Adrenal gland (tissue), 12 donors: ENCODE measurements around the gene LRRC28. TPM values are rescaled to one million over a fixed set of nuclear protein-coding genes. Genes with fewer than 3 reads are reported as not detected.

Experiments used
- DNase-seq, 7 donors: peaks; one replicate each; pipeline ENCODE4 v3.0.0-alpha.2; 2019 to 2020
- H3K27ac ChIP-seq, 5 donors: fragments of 200-600 bp; sonication (generic) in 4 of 5; 1 replicate in 3 of 5; 2 replicates in 2 of 5; pipeline versions ENCODE4 v1.5.1 to v1.8.0; 2016 to 2020; ENCODE audit warnings: mild to moderate bottlenecking in 1 of 5
- H3K27me3 ChIP-seq: fragments of 200-600 bp; 2 replicates; pipeline ENCODE4 v1.8.0; 2021
- H3K36me3 ChIP-seq, 2 donors: fragments of 200-600 bp; replicated peaks in 1 of 2; 1 replicate in 1 of 2; 2 replicates in 1 of 2; pipeline versions ENCODE4 v1.5.1 to v1.8.0; 2018 to 2022
- H3K4me1 ChIP-seq, 2 donors: fragments of 200-600 bp; replicated peaks in 1 of 2; 1 replicate in 1 of 2; 2 replicates in 1 of 2; pipeline versions ENCODE4 v1.5.1 to v1.8.0; 2018 to 2021
- H3K4me3 ChIP-seq, 4 donors: fragments of 200-600 bp; sonication (generic) in 3 of 4; one replicate each; pipeline ENCODE4 v1.5.1; 2016 to 2018
- H3K9me3 ChIP-seq, 3 donors: fragments of 200-600 bp; sonication (generic) in 1 of 3; replicated peaks in 1 of 3; 1 replicate in 2 of 3; 2 replicates in 1 of 3; pipeline versions ENCODE4 v1.5.1 to v1.8.0; 2016 to 2021
- POLR2A ChIP-seq, 2 donors: fragments of 450-650 bp; IDR thresholded peaks; one replicate each; pipeline ENCODE4 v1.6.1; 2017; ENCODE audit warnings: antibody characterized with exemption in 2 of 2, mild to moderate bottlenecking in 2 of 2, moderate library complexity in 1 of 2
- WGBS, 4 donors: extraction: QIAGEN DNeasy Blood & Tissue Kit in 2 of 4; methylation state at CpG; one replicate each; pipeline versions ENCODE4 v1.1.5 to v1.1.7; 2013 to 2017; 5-methylcytosine and 5-hydroxymethylcytosine counted together
- intact Hi-C, 2 donors: fragments of 100-400 bp; cut with DNase I; formaldehyde crosslinking; loops; one replicate each; pipeline versions ENCODE4 v1.14.1 to v1.15.0; 2022 to 2023
- polyA plus RNA-seq, 3 donors: library from polyadenylated mRNA; stranded (reverse); fragments of 200-250 nt in 2 of 3; fragments of 350-450 nt in 1 of 3; fragmentation: Illumina TruSeq in 1 of 3; extraction: RNeasy Lipid Tissue Mini Kit (QIAGEN cat#74804) in 1 of 3; gene quantifications; one replicate each; pipeline ENCODE4 v1.2.3, GENCODE V29; 2013 to 2014
- total RNA-seq, 9 donors: library from RNA; depleted of rRNA in 4 of 9; stranded (reverse); fragments of >200 nt in 4 of 9; fragments of 120-200 nt in 1 of 9; fragmentation: NEBNext Ultra II Directional in 1 of 9; extraction: Animal tissue kit (Norgen Biotek cat#: 25700) in 1 of 9; gene quantifications; one replicate each; pipeline versions ENCODE4 v1.1.0 to v1.2.4, GENCODE V29; 2013 to 2023
- TF ChIP-seq, protein P1 (sequence below), 6 experiments: fragments of 450-650 bp in 4 of 6; fragments of 200-600 bp in 2 of 6; sonication (generic) in 1 of 6; IDR thresholded peaks; 1 replicate in 5 of 6; 2 replicates in 1 of 6; pipeline versions ENCODE4 v1.5.1 to v1.8.0; 2016 to 2021; ENCODE audit warnings: antibody characterized with exemption in 6 of 6, mild to moderate bottlenecking in 2 of 6, moderate library complexity in 1 of 6
- donor health status: healthy with polysubstance abuse.
- donor health status: Bipolar disorder and iron deficiency.
- donor health status: DM: yes; HTN: yes; CAD: no.
- donor health status: DM: no; HTN: no; CAD: no.
- donor health status: DM: no; HTN: no; CAD: no.
- donor health status: DM: yes; HTN: yes; CAD: no.

LRRC28 gene
- total and polyA plus RNA-seq, 12 donors, result 4.4 to 49.8 (median 22.0) TPM

DNA sequence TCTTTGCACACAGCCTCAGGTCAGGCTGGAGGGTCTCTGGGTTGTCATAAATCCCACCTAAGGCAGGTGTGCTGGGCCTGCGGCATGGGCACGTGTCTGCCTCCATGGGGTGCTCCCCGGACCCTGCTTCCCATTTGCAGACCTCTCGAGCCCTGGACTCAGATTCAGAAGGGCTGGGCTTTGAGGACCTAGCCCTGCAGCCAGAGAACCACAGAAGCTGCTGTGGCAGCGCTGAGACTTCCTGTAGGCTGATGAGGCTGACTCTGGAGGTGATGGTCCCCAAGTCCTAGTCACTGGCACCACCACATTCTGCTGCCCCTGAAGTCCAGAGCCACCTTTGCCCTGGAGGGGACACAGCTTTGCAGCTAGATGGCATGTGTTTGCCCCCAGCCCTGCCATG is 156.4 kb downstream of the LRRC28 start:
- peaks cover 0 to 11% of the 10 kb centered on the region in 2 donors for H3K4me1 ChIP-seq
- no peaks in the 10 kb centered on the region for H3K27me3 ChIP-seq
- no peak for DNase-seq
- H3K9me3 ChIP-seq, result no peaks in the 10 kb centered on the region
- H3K27ac ChIP-seq, result no peak overlapping the region
- TF ChIP-seq POLR2A (IDR thresholded peaks at IDR 0.05), result no peak
- TF ChIP-seq, protein P1, sequence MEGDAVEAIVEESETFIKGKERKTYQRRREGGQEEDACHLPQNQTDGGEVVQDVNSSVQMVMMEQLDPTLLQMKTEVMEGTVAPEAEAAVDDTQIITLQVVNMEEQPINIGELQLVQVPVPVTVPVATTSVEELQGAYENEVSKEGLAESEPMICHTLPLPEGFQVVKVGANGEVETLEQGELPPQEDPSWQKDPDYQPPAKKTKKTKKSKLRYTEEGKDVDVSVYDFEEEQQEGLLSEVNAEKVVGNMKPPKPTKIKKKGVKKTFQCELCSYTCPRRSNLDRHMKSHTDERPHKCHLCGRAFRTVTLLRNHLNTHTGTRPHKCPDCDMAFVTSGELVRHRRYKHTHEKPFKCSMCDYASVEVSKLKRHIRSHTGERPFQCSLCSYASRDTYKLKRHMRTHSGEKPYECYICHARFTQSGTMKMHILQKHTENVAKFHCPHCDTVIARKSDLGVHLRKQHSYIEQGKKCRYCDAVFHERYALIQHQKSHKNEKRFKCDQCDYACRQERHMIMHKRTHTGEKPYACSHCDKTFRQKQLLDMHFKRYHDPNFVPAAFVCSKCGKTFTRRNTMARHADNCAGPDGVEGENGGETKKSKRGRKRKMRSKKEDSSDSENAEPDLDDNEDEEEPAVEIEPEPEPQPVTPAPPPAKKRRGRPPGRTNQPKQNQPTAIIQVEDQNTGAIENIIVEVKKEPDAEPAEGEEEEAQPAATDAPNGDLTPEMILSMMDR (IDR thresholded peaks at IDR 0.05), result no peak
- WGBS, 4 donors, result 80 to 89% (median 82%) methylated on average over 4 to 5 of the region's 5 CpGs
- intact Hi-C loops, result loop anchor here in 1 of 2 donors (10.0 kb wide), 1 partner anchor 123 kb away; no protein-coding TSS in a partner anchor
- H3K36me3 ChIP-seq, result no peaks in the 10 kb centered on the region
- no peak overlapping the region for H3K4me3 ChIP-seq

DNA sequence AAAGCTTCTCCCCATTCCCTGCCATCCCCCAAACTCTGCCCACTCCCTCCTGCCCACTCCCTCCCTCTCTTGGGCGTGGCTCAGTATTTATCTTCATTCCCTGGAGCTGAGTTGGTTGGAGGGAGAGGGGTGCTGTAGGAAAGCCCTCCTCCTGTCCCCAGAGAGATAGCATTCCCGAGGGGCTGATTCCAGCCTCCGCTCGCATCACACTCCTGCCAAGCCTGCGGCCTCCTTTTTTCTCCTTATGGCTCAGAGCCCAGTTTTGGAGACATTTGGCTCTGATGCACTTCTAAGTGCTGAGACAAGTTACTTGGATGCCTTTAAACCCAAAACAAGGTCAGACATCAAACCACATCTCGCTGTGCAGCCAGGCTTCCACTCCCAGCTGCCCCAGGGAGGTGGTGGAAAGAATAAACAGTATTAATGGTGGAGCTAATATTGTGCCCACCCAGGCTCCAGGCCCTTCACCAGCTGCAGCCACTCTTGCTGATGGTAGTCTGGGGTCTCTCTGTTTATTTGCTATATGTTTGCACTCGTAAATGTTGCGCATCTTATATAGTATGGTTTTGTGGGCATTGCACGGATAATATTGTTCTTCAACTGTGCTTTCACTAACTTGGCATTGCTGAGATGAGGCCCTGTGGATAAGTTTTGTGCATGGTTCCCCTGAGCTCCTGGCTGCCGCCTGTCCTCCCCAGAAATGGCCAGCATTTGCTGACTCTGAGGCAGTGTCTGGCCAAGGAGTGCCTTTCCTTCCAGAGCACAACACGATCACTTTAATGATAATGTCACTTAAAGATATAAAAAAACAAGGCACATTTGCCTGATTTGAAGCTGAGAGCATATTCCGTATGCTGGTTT is 157.2 kb downstream of the LRRC28 start:
- intact Hi-C loops, result loop anchor here in 1 of 2 donors (10.0 kb wide), 1 partner anchor 124 kb away; no protein-coding TSS in a partner anchor
- Histone ChIP-seq H3K9me3 (no peaks in the 10 kb centered on the region), H3K27ac (peak overlapping the region in 1 of 5 donors; percentile 9), H3K4me3 (no peak overlapping the region), H3K36me3 (no peaks in the 10 kb centered on the region), H3K27me3 (no peaks in the 10 kb centered on the region), H3K4me1 (peaks cover 0 to 11% of the 10 kb centered on the region in 2 donors)
- WGBS, 4 donors, result 29 to 63% (median 46%) methylated on average over 7 to 12 of the region's 12 CpGs
- TF ChIP-seq, protein P1 (IDR thresholded peaks at IDR 0.05), result no peak
- TF ChIP-seq POLR2A (IDR thresholded peaks at IDR 0.05), result no peak
- DNase-seq, result peak in 5 of 7 donors; percentile 32 to 47 (median 35)

DNA sequence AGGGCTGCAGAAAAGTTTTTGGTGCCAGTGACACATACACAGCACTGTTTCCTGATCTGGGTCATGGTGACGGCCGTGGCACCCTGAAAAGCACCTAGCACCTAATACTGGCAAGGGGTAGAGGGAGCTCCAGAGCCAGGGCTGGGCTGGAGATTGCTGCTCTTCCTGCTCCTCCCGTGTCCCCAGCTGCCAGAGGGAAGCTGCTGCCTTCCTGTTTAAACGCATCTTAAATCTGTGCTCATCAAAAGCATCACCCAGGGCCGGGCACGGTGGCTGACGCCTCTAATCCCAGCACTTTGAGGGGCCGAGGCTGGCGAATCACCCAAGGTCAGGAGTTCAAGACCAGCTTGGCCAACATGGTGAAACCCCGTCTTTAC is 157.8 kb downstream of the LRRC28 start:
- H3K27me3 ChIP-seq, result no peaks in the 10 kb centered on the region
- intact Hi-C loops, result loop anchor here in 1 of 2 donors (10.0 kb wide), 1 partner anchor 124 kb away; no protein-coding TSS in a partner anchor
- TF ChIP-seq, protein P1 (IDR thresholded peaks at IDR 0.05), result peak in 5 of 6 experiments; percentile 43 to 63 (median 56)
- TF ChIP-seq POLR2A (IDR thresholded peaks at IDR 0.05), result no peak
- H3K9me3 ChIP-seq, result no peaks in the 10 kb centered on the region
- H3K4me1 ChIP-seq, result peaks cover 0 to 11% of the 10 kb centered on the region in 2 donors
- DNase-seq, result peak in 6 of 7 donors; percentile 53 to 82 (median 70)
- 5 to 20% (median 11%) methylated on average over 9 to 10 of the region's 10 CpGs for WGBS, 4 donors
- peak overlapping the region in 1 of 5 donors; percentile 9 for H3K27ac ChIP-seq
- H3K4me3 ChIP-seq, result no peak overlapping the region
- no peaks in the 10 kb centered on the region for H3K36me3 ChIP-seq

DNA sequence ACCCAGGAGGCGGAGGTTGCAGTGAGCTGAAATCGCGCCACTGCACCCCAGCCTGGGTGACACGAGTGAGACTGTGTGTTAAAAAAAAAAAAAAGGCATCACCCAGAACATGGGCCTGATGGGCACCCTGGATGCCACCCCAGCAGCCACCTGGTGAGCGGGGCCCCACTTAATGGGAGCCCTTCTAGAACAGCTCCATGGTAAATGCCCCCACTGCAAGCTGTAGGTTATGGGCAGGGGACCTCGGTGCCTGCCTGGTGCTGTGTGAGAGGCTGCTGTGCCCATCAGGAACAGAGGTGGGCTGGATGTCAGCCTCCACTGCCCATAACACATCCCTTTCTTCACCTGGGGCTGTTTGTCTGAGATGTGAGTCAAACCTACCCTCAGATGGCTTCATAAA is 158.3 kb downstream of the LRRC28 start:
- Histone ChIP-seq H3K9me3 (no peaks in the 10 kb centered on the region), H3K27me3 (no peaks in the 10 kb centered on the region), H3K27ac (no peak overlapping the region), H3K4me1 (peaks cover 0 to 11% of the 10 kb centered on the region in 2 donors), H3K36me3 (no peaks in the 10 kb centered on the region), H3K4me3 (no peak overlapping the region)
- no peak for DNase-seq
- intact Hi-C loops, result loop anchor here in 1 of 2 donors (10.0 kb wide), 1 partner anchor 125 kb away; no protein-coding TSS in a partner anchor
- TF ChIP-seq, protein P1 (IDR thresholded peaks at IDR 0.05), result no peak
- 89 to 98% (median 94%) methylated on average over 3 to 6 of the region's 6 CpGs for WGBS, 4 donors
